Psoas muscle (tissue), 8 donors: ENCODE measurements around the gene SORL1. TPM values are rescaled to one million over a fixed set of nuclear protein-coding genes. Genes with fewer than 3 reads are reported as not detected.

Experiments
- ATAC-seq, 4 donors: fragments of 200-7000 bp; cut with Tn5 transposase; one replicate each; pipeline ENCODE4 v1.9.1; 2020; ENCODE audit warnings: moderate library complexity in 3 of 4, mild to moderate bottlenecking in 2 of 4
- DNase-seq, 2 donors: peaks; one replicate each; pipeline ENCODE4 v3.0.0-alpha.2; 2020
- H3K27ac ChIP-seq: fragments of 200-600 bp; one replicate; pipeline ENCODE4 v1.8.0; 2022
- H3K27me3 ChIP-seq, 3 donors: fragments of 200-600 bp in 1 of 3; one replicate each; pipeline versions ENCODE4 v1.6.1 to v1.8.0; 2013 to 2022; ENCODE audit warnings: low read length in 2 of 3, mild to moderate bottlenecking in 2 of 3, moderate library complexity in 1 of 3; ENCODE audit not compliant: insufficient read depth in 3 of 3
- H3K36me3 ChIP-seq, 2 donors: fragments of 200-600 bp in 1 of 2; one replicate each; pipeline versions ENCODE4 v1.6.1 to v1.8.0; 2013 to 2022; ENCODE audit warnings: low read depth in 1 of 2, mild to moderate bottlenecking in 1 of 2, moderate library complexity in 1 of 2; ENCODE audit not compliant: insufficient read depth in 1 of 2
- H3K4me1 ChIP-seq: fragments of 200-600 bp; one replicate; pipeline ENCODE4 v1.8.0; 2022
- H3K4me3 ChIP-seq: fragments of 200-600 bp; one replicate; pipeline ENCODE4 v1.8.0; 2022; ENCODE audit warnings: mild to moderate bottlenecking
- H3K9me3 ChIP-seq: fragments of 200-600 bp; one replicate; pipeline ENCODE4 v1.8.0; 2022
- WGBS, 3 donors: extraction: QIAGEN DNeasy Blood & Tissue Kit; methylation state at CpG; one replicate each; pipeline versions ENCODE4 v1.1.6 to v1.1.7; 2013; 5-methylcytosine and 5-hydroxymethylcytosine counted together
- intact Hi-C, 2 donors: fragments of 100-400 bp; cut with DNase I; formaldehyde crosslinking; loops; one replicate each; pipeline versions ENCODE4 v1.11.0 to v1.14.2; 2022
- polyA plus RNA-seq, 3 donors: library from polyadenylated mRNA; stranded (reverse); fragments of 200-250 nt; gene quantifications; one replicate each; pipeline ENCODE4 v1.2.3, GENCODE V29; 2013
- total RNA-seq, 4 donors: library from RNA; stranded (reverse); fragmentation: NEBNext Ultra II Directional in 2 of 4; extraction: Animal tissue kit (Norgen Biotek cat#: 25700) in 2 of 4; gene quantifications; one replicate each; pipeline versions ENCODE4 v1.2.1 to v1.2.4, GENCODE V29; 2021 to 2023
- TF ChIP-seq, protein P1 (sequence below): fragments of 200-600 bp; IDR thresholded peaks from one replicate; pipeline ENCODE4 v1.8.0; 2022; ENCODE audit warnings: antibody characterized with exemption
- donor health status: healthy with polysubstance abuse.
- donor health status: DM: no; HTN: no; CAD: no; lungs with moderate emphysema.
- donor health status: Bipolar disorder and iron deficiency.
- donor health status: healthy.
- donor health status: DM: yes; HTN: yes; CAD: no.
- donor health status: DM: no; HTN: no; CAD: no.
- donor health status: DM: no; HTN: no; CAD: no.
- donor health status: DM: yes; HTN: yes; CAD: no.

Gene SORL1
- total and polyA plus RNA-seq, 7 donors = 0.07 to 3.3 (median 1.5) TPM

DNA sequence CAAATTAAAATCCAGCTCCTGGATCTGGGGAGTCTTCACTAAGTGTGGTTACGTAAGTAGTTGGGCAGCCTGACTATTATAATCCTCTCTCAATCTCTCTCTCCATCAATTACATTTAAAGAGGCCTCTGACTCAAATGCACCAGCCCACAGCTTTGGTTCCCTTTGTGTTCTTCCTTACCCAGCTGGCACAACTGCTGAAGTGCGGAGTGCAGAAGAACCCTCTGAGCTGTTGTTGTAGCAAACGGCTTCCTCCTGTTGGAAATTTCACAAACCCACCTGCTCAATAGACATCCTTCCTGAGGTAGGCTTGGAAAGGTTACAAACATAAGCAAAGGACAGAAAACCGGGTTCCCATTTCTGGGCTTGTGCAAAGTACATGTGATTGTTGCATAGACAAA is 17.0 kb upstream of the SORL1 start:
- TF ChIP-seq, protein P1, sequence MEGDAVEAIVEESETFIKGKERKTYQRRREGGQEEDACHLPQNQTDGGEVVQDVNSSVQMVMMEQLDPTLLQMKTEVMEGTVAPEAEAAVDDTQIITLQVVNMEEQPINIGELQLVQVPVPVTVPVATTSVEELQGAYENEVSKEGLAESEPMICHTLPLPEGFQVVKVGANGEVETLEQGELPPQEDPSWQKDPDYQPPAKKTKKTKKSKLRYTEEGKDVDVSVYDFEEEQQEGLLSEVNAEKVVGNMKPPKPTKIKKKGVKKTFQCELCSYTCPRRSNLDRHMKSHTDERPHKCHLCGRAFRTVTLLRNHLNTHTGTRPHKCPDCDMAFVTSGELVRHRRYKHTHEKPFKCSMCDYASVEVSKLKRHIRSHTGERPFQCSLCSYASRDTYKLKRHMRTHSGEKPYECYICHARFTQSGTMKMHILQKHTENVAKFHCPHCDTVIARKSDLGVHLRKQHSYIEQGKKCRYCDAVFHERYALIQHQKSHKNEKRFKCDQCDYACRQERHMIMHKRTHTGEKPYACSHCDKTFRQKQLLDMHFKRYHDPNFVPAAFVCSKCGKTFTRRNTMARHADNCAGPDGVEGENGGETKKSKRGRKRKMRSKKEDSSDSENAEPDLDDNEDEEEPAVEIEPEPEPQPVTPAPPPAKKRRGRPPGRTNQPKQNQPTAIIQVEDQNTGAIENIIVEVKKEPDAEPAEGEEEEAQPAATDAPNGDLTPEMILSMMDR = no peak
- no peak overlapping the region for H3K4me3 ChIP-seq
- 60 to 77% (median 69%) methylated on average over 4 of the region's 4 CpGs for WGBS, 3 donors
- intact Hi-C loops = no loop called here
- no peaks in the 10 kb centered on the region for H3K36me3 ChIP-seq
- no peaks in the 10 kb centered on the region for H3K27me3 ChIP-seq
- H3K4me1 ChIP-seq = no peaks in the 10 kb centered on the region
- H3K27ac ChIP-seq = no peak overlapping the region
- ATAC-seq (no peak), DNase-seq (no peak)
- H3K9me3 ChIP-seq = no peaks in the 10 kb centered on the region

DNA sequence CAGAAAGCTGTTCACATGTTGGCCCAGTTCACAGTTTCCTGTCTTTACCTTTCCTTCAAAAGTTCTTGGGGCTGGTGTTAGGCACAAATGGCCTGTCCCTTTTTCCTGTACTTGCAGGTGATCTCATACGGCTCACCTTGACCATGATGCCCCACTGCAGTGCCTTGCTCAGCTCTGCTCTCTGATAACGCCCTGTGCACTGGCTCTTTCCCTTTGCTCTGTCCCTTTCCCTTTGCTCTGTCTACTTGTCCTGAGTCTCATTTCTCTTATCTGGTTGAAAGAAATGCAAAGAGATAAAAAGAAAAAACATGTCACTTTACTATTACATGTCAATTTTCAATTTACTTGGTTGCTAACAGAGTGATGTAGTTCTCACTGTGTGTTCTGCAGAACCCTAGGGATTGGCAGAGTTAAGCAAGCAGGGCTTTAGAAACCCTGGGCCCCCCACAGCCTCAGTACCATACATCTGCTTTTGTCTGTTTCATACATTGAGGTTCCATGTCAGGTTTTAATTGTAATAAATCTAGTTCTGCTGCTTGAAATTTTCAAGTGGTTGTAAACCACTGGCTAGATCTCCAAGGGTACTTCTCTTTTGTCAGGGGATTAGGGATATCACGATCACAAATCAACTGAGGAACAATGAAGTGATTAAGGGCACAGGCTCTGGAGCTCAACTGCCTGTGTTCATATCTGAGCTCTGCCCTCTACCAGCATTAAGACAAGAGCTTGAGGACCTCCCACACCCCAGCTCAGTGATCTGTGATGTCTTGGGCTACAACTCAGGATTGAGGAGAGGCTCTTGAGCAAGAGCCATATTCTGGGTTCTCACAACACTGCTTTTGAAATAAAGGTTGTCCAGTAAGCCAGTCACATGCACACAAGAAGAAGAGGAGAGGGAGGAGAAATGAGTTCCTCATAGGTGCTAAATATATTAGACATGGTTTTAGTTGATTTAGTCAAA is 16.3 kb upstream of the SORL1 start:
- DNase-seq (no peak), ATAC-seq (no peak)
- Histone ChIP-seq H3K9me3 (no peaks in the 10 kb centered on the region), H3K27ac (no peak overlapping the region), H3K27me3 (no peaks in the 10 kb centered on the region), H3K4me1 (no peaks in the 10 kb centered on the region), H3K36me3 (no peaks in the 10 kb centered on the region), H3K4me3 (no peak overlapping the region)
- TF ChIP-seq, protein P1 = no peak
- intact Hi-C loops = no loop called here
- WGBS, 3 donors = 84 to 90% (median 89%) methylated on average over 3 of the region's 3 CpGs

DNA sequence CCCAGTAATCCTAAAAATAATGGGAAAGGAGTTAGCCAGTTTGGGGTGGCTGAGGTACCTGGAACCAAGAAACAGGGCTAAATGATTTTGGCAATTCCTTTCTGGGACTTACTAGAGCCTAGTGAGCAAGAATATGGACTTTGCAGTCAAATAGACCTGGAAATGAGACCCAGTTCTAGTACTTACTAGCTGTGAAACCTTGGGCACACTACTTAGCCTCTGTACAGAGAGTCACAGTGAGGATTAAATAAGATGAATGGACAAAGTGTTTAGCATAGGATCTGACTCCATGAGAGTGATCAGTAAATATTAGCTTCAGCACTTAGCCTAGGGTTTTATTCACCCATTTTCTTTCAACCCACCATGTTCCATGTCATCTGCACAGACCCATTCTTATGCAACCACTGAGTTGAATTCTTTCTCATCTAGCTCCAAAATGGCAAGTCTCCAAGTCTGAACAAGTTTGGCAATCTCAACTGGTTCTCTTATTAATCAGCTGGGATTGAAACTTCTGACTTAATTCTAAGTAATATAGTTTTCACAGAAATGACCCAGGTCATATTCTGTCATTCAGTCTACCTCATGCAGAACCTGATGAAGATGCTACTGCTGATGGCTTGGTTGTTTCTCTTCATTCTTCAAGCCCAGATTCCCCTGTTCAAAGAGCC is 15.0 kb upstream of the SORL1 start:
- Histone ChIP-seq H3K36me3 (no peaks in the 10 kb centered on the region), H3K27ac (no peak overlapping the region), H3K27me3 (no peaks in the 10 kb centered on the region), H3K4me1 (no peaks in the 10 kb centered on the region), H3K4me3 (no peak overlapping the region), H3K9me3 (no peaks in the 10 kb centered on the region)
- TF ChIP-seq, protein P1 = no peak
- ATAC-seq = no peak
- no peak for DNase-seq
- intact Hi-C loops = no loop called here

DNA sequence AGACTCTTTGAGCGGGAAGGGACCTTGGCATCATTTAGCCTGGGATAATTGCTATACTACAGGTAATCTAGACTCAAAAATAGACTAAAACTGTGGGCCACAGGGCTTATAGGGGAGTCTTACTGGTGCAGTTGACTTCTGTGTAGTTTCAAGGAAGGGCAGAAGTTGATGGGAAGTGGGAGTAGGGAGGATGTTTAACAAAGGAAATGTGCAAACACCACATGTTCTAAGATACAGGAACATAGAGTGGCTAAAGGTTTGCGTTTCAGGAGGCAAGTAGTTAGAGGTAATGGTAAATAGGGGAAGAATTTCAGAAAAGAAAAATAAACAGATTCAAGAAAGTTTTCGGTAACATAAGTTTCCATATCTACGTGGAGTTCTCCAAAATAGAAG is 14.4 kb upstream of the SORL1 start:
- TF ChIP-seq, protein P1 = no peak
- Histone ChIP-seq H3K9me3 (no peaks in the 10 kb centered on the region), H3K27ac (no peak overlapping the region), H3K4me1 (no peaks in the 10 kb centered on the region), H3K27me3 (no peaks in the 10 kb centered on the region), H3K4me3 (no peak overlapping the region), H3K36me3 (no peaks in the 10 kb centered on the region)
- WGBS, 3 donors = 83 to 93% (median 91%) methylated on average over 4 of the region's 4 CpGs
- intact Hi-C loops = no loop called here
- DNase-seq (no peak), ATAC-seq (no peak)
